B cell (primary cell): ENCODE results near the gene IGFL2. TPM values are rescaled to one million over a fixed set of nuclear protein-coding genes. Genes with fewer than 3 reads are reported as not detected.

ENCODE experiments used
- ATAC-seq: fragments of 200-7000 bp; cut with Tn5 transposase; one replicate; pipeline ENCODE4 v1.10.0; 2021; ENCODE audit warnings: low read depth, mild to moderate bottlenecking, moderate number of reproducible peaks, moderate library complexity
- CTCF ChIA-PET: fragments of 350-600 bp; sonication (Branson Sonifier 250); formaldehyde crosslinking; loops from one replicate; lab custom pipeline; 2021; ENCODE audit warnings: antibody characterized with exemption, inconsistent platforms; lab: Charles Lee
- POLR2A ChIA-PET: fragments of 350-600 bp; sonication (Branson Sonifier 250); formaldehyde crosslinking; loops from one replicate; lab custom pipeline; 2021; ENCODE audit warnings: antibody characterized with exemption; lab: Charles Lee
- DNase-seq: peaks from one replicate; pipeline ENCODE4 v3.0.0; 2013
- H2AFZ ChIP-seq: 2 replicates; pipeline ENCODE4 v1.6.1; 2012; ENCODE audit warnings: mild to moderate bottlenecking, low read depth, low read length; ENCODE audit not compliant: insufficient read depth, poor library complexity, severe bottlenecking
- H3K27ac ChIP-seq, 2 donors: 1 replicate in 1 of 2; 2 replicates in 1 of 2; pipeline ENCODE4 v1.5.1; 2012 to 2013; ENCODE audit warnings: low read length in 2 of 2, mild to moderate bottlenecking in 2 of 2, moderate library complexity in 1 of 2
- H3K27me3 ChIP-seq, 4 experiments: fragments of 200-600 bp in 1 of 4; sonication (generic) in 1 of 4; replicated peaks in 1 of 4; 1 replicate in 2 of 4; 2 replicates in 2 of 4; pipeline versions ENCODE4 v1.6.1 to v1.7.0; 2013 to 2016; ENCODE audit warnings: low read length in 3 of 4, mild to moderate bottlenecking in 2 of 4, mixed read lengths in 1 of 4, moderate library complexity in 1 of 4; ENCODE audit not compliant: insufficient read depth in 4 of 4, control insufficient read depth in 3 of 4; ENCODE audit errors: control extremely low read depth in 1 of 4
- H3K36me3 ChIP-seq, 2 experiments: replicated peaks in 1 of 2; 1 replicate in 1 of 2; 2 replicates in 1 of 2; pipeline versions ENCODE4 v1.6.1 to v1.7.1; 2013; ENCODE audit warnings: low read length in 1 of 2; ENCODE audit not compliant: insufficient read depth in 2 of 2, control insufficient read depth in 1 of 2; ENCODE audit errors: control extremely low read depth in 1 of 2, extremely low read depth in 1 of 2
- H3K4me1 ChIP-seq, 2 donors: fragments of 200-600 bp in 1 of 2; sonication (generic) in 1 of 2; 1 replicate in 1 of 2; 2 replicates in 1 of 2; pipeline versions ENCODE4 v1.5.1 to v1.6.1; 2013 to 2017; ENCODE audit warnings: low read length in 2 of 2; ENCODE audit not compliant: control insufficient read depth in 2 of 2, insufficient read depth in 2 of 2
- H3K4me2 ChIP-seq: replicated peaks from 2 replicates; pipeline ENCODE3; 2012; ENCODE audit warnings: mild to moderate bottlenecking, low read depth, low read length; ENCODE audit not compliant: poor library complexity, severe bottlenecking
- H3K4me3 ChIP-seq, 5 experiments: fragments of 200-600 bp in 1 of 5; sonication (generic) in 1 of 5; 1 replicate in 3 of 5; 2 replicates in 2 of 5; pipeline versions ENCODE4 v1.5.1 to v1.7.0; 2011 to 2016; ENCODE audit warnings: low read length in 4 of 5, mild to moderate bottlenecking in 4 of 5, low read depth in 2 of 5, control low read depth in 1 of 5, moderate library complexity in 1 of 5; ENCODE audit not compliant: insufficient read depth in 1 of 5; ENCODE audit errors: control extremely low read depth in 1 of 5, extremely low read depth in 1 of 5
- H3K79me2 ChIP-seq: fragments of 200-600 bp; sonication (generic); one replicate; pipeline ENCODE4 v1.6.0; 2016; ENCODE audit warnings: low read length; ENCODE audit not compliant: control insufficient read depth, insufficient read depth
- H3K9ac ChIP-seq: fragments of 200-600 bp; sonication (generic); 2 replicates; pipeline ENCODE4 v1.6.1; 2017; ENCODE audit warnings: mild to moderate bottlenecking, low read length, moderate library complexity
- H3K9me3 ChIP-seq, 3 donors: one replicate each; pipeline versions ENCODE4 v1.6.1 to v1.7.1; 2013; ENCODE audit warnings: low read length in 2 of 3; ENCODE audit not compliant: control insufficient read depth in 2 of 3, insufficient read depth in 1 of 3; ENCODE audit errors: control extremely low read depth in 1 of 3
- H4K20me1 ChIP-seq: 2 replicates; pipeline ENCODE4 v1.6.0; 2012; ENCODE audit warnings: mild to moderate bottlenecking, low read length; ENCODE audit not compliant: insufficient read depth, control insufficient read depth, poor library complexity, severe bottlenecking
- H3K27ac Mint-ChIP-seq: one replicate; pipeline ENCODE4 v1.8.0; 2021; ENCODE audit warnings: mixed read lengths
- H3K27me3 Mint-ChIP-seq: one replicate; pipeline ENCODE4 v1.8.0; 2021; ENCODE audit warnings: mixed read lengths
- H3K4me1 Mint-ChIP-seq: one replicate; pipeline ENCODE4 v1.8.0; 2021; ENCODE audit warnings: mixed read lengths
- H3K4me3 Mint-ChIP-seq: one replicate; pipeline ENCODE4 v1.8.0; 2021; ENCODE audit warnings: mixed read lengths
- H3K9me3 Mint-ChIP-seq: one replicate; pipeline ENCODE4 v1.8.0; 2022; ENCODE audit warnings: mixed read lengths; ENCODE audit not compliant: insufficient read depth
- EZH2 ChIP-seq: IDR thresholded peaks from 2 replicates; pipeline ENCODE4 v1.6.1; 2012; ENCODE audit warnings: borderline replicate concordance, low read depth, mild to moderate bottlenecking, moderate library complexity, low read length; ENCODE audit not compliant: insufficient read depth, poor library complexity, severe bottlenecking
- WGBS: methylation state at CpG from one replicate; pipeline ENCODE4 v1.1.5; 2013; ENCODE audit warnings: missing lambda C conversion rate; ENCODE audit not compliant: insufficient coverage; 5-methylcytosine and 5-hydroxymethylcytosine counted together
- intact Hi-C: fragments of 100-400 bp; cut with micrococcal nuclease; formaldehyde crosslinking; loops from one replicate; pipeline ENCODE4 v1.10.0; 2022
- polyA plus RNA-seq: library from polyadenylated mRNA; depleted of rRNA; stranded (reverse); fragments of >200 nt; gene quantifications from 2 replicates; pipeline ENCODE4 v1.2.3, GENCODE V29; 2012
- total RNA-seq, 2 donors: library from RNA; stranded (reverse); fragments of 120-200 nt in 1 of 2; gene quantifications; 1 replicate in 1 of 2; 2 replicates in 1 of 2; pipeline versions ENCODE4 v1.2.3 to v1.2.4, GENCODE V29; 2013 to 2022
- TF ChIP-seq, protein P1 (sequence below): fragments of 200-600 bp; IDR thresholded peaks from one replicate; pipeline ENCODE4 v1.8.0; 2022; ENCODE audit warnings: antibody characterized with exemption, mild to moderate bottlenecking

Gene IGFL2
- total and polyA plus RNA-seq, 2 donors (not counting 1 experiment from before 2014, with no cell fraction given), result not detected

GRCh38 chr19:46113726-46114125, 34.3 kb upstream of the IGFL2 start:
- ChIA-PET CTCF (no interaction called here), POLR2A (no interaction called here)
- H3K9me3 Mint-ChIP-seq, result no peaks in the 10 kb centered on the region
- no peak overlapping the region for H3K4me3 ChIP-seq
- H3K4me3 Mint-ChIP-seq, result no peak overlapping the region
- H4K20me1 ChIP-seq, result no peaks in the 10 kb centered on the region
- no peak overlapping the region for H3K27ac ChIP-seq
- H3K9ac ChIP-seq, result no peak overlapping the region
- ATAC-seq, result no peak
- H3K79me2 ChIP-seq, result no peaks in the 10 kb centered on the region
- peaks cover 0 to 1% (median 0%) of the 10 kb centered on the region in 3 donors for H3K9me3 ChIP-seq
- H3K4me2 ChIP-seq, result no peak overlapping the region
- no peak for TF ChIP-seq EZH2
- TF ChIP-seq, protein P1, sequence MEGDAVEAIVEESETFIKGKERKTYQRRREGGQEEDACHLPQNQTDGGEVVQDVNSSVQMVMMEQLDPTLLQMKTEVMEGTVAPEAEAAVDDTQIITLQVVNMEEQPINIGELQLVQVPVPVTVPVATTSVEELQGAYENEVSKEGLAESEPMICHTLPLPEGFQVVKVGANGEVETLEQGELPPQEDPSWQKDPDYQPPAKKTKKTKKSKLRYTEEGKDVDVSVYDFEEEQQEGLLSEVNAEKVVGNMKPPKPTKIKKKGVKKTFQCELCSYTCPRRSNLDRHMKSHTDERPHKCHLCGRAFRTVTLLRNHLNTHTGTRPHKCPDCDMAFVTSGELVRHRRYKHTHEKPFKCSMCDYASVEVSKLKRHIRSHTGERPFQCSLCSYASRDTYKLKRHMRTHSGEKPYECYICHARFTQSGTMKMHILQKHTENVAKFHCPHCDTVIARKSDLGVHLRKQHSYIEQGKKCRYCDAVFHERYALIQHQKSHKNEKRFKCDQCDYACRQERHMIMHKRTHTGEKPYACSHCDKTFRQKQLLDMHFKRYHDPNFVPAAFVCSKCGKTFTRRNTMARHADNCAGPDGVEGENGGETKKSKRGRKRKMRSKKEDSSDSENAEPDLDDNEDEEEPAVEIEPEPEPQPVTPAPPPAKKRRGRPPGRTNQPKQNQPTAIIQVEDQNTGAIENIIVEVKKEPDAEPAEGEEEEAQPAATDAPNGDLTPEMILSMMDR, result no peak
- no peak overlapping the region for H3K27ac Mint-ChIP-seq
- no CpG with 5 or more reads among the region's 1 CpG for WGBS
- H3K4me1 ChIP-seq, result no peaks in the 10 kb centered on the region
- no peaks in the 10 kb centered on the region for H3K4me1 Mint-ChIP-seq
- peaks cover 0 to 15% (median 3%) of the 10 kb centered on the region in 4 experiments for H3K27me3 ChIP-seq
- H3K36me3 ChIP-seq, result no peaks in the 10 kb centered on the region
- H3K27me3 Mint-ChIP-seq, result peaks cover 39% of the 10 kb centered on the region
- DNase-seq, result no peak
- no peak overlapping the region for H2AFZ ChIP-seq
- intact Hi-C loops, result no loop called here

DNA sequence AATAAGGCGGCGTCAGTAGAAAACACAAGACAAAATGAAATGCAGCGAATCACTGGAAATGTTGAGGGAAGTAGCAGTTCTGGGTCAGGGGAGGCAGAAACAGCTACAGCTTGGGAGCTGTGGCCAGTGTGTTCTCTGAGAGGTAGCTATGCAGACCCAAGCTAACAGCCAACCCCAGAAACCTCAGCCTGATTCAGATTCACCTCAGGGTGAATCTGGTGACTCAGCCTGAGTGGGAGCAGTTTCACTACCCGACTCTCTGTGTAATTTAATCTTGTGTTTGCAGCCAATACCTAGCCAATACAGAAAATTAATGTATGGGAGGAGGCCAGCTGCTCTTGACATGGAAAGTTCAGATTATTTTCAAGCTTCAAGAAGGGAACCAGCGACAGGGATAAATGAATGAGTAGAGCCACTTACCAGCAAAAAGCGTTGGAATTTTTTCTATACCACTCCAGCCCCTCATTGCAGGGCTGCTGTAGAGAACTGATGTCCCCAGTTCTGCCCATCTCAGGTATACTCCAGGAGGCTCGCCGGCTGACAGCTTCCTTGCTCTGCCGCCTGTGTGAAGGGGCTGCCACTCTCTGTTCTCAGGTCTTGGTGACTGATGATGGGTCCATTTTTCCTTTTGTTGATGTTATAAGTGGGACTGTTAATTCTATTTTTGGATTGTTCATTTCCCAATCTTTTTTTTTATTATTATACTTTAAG, 32.5 kb upstream of the IGFL2 start:
- DNase-seq (no peak), ATAC-seq (no peak)
- H3K27me3 ChIP-seq, result peaks cover 0 to 21% (median 3%) of the 10 kb centered on the region in 4 experiments
- intact Hi-C loops, result no loop called here
- 85% methylated on average over 4 of the region's 9 CpGs for WGBS
- POLR2A ChIA-PET, result no interaction called here
- H3K4me1 Mint-ChIP-seq, result no peaks in the 10 kb centered on the region
- CTCF ChIA-PET, result interaction anchor here (1.2 kb wide), 1 partner anchor 14 kb away, joined by 3 read pairs; no protein-coding TSS in a partner anchor
- no peak overlapping the region for H3K9ac ChIP-seq
- peaks cover 0 to 4% (median 1%) of the 10 kb centered on the region in 3 donors for H3K9me3 ChIP-seq
- H3K36me3 ChIP-seq, result no peaks in the 10 kb centered on the region
- peaks cover 43% of the 10 kb centered on the region for H3K27me3 Mint-ChIP-seq
- no peaks in the 10 kb centered on the region for H4K20me1 ChIP-seq
- H2AFZ ChIP-seq, result no peak overlapping the region
- H3K4me1 ChIP-seq, result no peaks in the 10 kb centered on the region
- H3K4me2 ChIP-seq, result no peak overlapping the region
- H3K79me2 ChIP-seq, result no peaks in the 10 kb centered on the region
- H3K27ac Mint-ChIP-seq, result no peak overlapping the region
- H3K27ac ChIP-seq, result no peak overlapping the region
- no peak for TF ChIP-seq EZH2
- TF ChIP-seq, protein P1, result no peak
- no peak overlapping the region for H3K4me3 ChIP-seq
- H3K9me3 Mint-ChIP-seq, result no peaks in the 10 kb centered on the region
- H3K4me3 Mint-ChIP-seq, result no peak overlapping the region
